HepG2 (cell line): ENCODE data around the gene CAMK2D. TPM values are rescaled to one million over a fixed set of nuclear protein-coding genes. Genes with fewer than 3 reads are reported as not detected.

Source experiments
- ATRX ChIP-seq: sonication (generic); formaldehyde crosslinking; IDR thresholded peaks from 2 replicates; pipeline ENCODE4 v1.4.0; 2020; ENCODE audit warnings: missing genetic modification reagents, borderline replicate concordance
- DPF2 ChIP-seq: sonication (generic); formaldehyde crosslinking; IDR thresholded peaks from 2 replicates; pipeline ENCODE4 v1.4.0; 2020; ENCODE audit warnings: mild to moderate bottlenecking, low read depth, missing genetic modification reagents, borderline replicate concordance
- ELF1 ChIP-seq: sonication (generic); formaldehyde crosslinking; IDR thresholded peaks from 2 replicates; pipeline ENCODE4 v1.4.0; 2020; ENCODE audit warnings: missing genetic modification reagents
- EP300 ChIP-seq, 3 experiments: sonication (generic) in 1 of 3; formaldehyde crosslinking in 1 of 3; IDR thresholded peaks; 2 replicates each; pipeline versions ENCODE4 v1.5.1 to v1.6.1; 2011 to 2020; ENCODE audit warnings: low read depth in 2 of 3, low read length in 2 of 3, borderline replicate concordance in 1 of 3, improper control_type of control experiment in 1 of 3, mild to moderate bottlenecking in 1 of 3, missing genetic modification reagents in 1 of 3, moderate library complexity in 1 of 3
- ERF ChIP-seq: IDR thresholded peaks from 2 replicates; pipeline ENCODE4 v1.6.1; 2018; ENCODE audit warnings: missing biosample characterization, missing genetic modification reagents
- GABPA ChIP-seq, 2 experiments: IDR thresholded peaks; 2 replicates each; pipeline ENCODE4 v1.6.1; 2011 to 2016; ENCODE audit warnings: low read depth in 2 of 2, low read length in 1 of 2, missing biosample characterization in 1 of 2, missing genetic modification characterization in 1 of 2
- TRIM22 ChIP-seq: fragments of 450-650 bp; IDR thresholded peaks from 2 replicates; pipeline ENCODE4 v1.6.1; 2017
- ZKSCAN5 ChIP-seq: sonication (generic); formaldehyde crosslinking; IDR thresholded peaks from 2 replicates; pipeline ENCODE4 v1.5.1; 2020; ENCODE audit warnings: mild to moderate bottlenecking, missing genetic modification reagents
- ZNF232 ChIP-seq: sonication (generic); formaldehyde crosslinking; IDR thresholded peaks from 2 replicates; pipeline ENCODE4 v1.4.0; 2020; ENCODE audit warnings: missing genetic modification reagents, borderline replicate concordance
- ZNF317 ChIP-seq: sonication (generic); formaldehyde crosslinking; IDR thresholded peaks from 2 replicates; pipeline ENCODE4 v1.5.0; 2020; ENCODE audit warnings: mild to moderate bottlenecking, missing genetic modification reagents
- ZNF367 ChIP-seq: sonication (generic); formaldehyde crosslinking; IDR thresholded peaks from 2 replicates; pipeline ENCODE4 v1.4.0; 2020; ENCODE audit warnings: missing genetic modification reagents, borderline replicate concordance
- ZNF615 ChIP-seq: sonication (generic); formaldehyde crosslinking; IDR thresholded peaks from 2 replicates; pipeline ENCODE4 v1.5.0; 2020; ENCODE audit warnings: mild to moderate bottlenecking, missing genetic modification reagents, borderline replicate concordance
- ZNF616 ChIP-seq: sonication (generic); formaldehyde crosslinking; IDR thresholded peaks from 2 replicates; pipeline ENCODE4 v1.5.0; 2020; ENCODE audit warnings: low read depth, mild to moderate bottlenecking, missing genetic modification reagents
- ZNF878 ChIP-seq: sonication (generic); formaldehyde crosslinking; IDR thresholded peaks from 2 replicates; pipeline ENCODE4 v1.8.1; 2023; ENCODE audit warnings: mild to moderate bottlenecking, missing genetic modification reagents, moderate library complexity
- polyA plus RNA-seq, 8 experiments: library from polyadenylated mRNA; depleted of rRNA in 3 of 8; stranded (reverse) in 7 of 8; unstranded in 1 of 8; fragments of >200 nt; fragmentation: Illumina TruSeq in 4 of 8; extraction: Trizol in 4 of 8; gene quantifications; 2 replicates each; pipeline versions ENCODE4 v1.2.1 to v1.2.3, GENCODE V29; 2011 to 2016; ENCODE audit warnings: low read depth in 4 of 8, missing spikeins in 1 of 8, mixed read lengths in 1 of 8; ENCODE audit not compliant: insufficient read depth in 1 of 8
- total RNA-seq, 5 experiments: library from RNA; depleted of rRNA; stranded (reverse); fragments of >200 nt; fragmentation: Illumina TruSeq; extraction: Trizol; gene quantifications; 2 replicates each; pipeline ENCODE4 v1.2.3, GENCODE V29; 2016; ENCODE audit warnings: low read depth in 1 of 5
- TF ChIP-seq, protein P1 (sequence below): sonication (generic); formaldehyde crosslinking; IDR thresholded peaks from 2 replicates; pipeline ENCODE4 v1.5.0; 2020; ENCODE audit warnings: mild to moderate bottlenecking, missing genetic modification reagents, borderline replicate concordance

CAMK2D gene
- total and polyA plus RNA-seq, 2 of the 13 experiments (the other 11 are each of a cell fraction or from before 2014, with no cell fraction given): 18.0 to 65.4 TPM

DNA sequence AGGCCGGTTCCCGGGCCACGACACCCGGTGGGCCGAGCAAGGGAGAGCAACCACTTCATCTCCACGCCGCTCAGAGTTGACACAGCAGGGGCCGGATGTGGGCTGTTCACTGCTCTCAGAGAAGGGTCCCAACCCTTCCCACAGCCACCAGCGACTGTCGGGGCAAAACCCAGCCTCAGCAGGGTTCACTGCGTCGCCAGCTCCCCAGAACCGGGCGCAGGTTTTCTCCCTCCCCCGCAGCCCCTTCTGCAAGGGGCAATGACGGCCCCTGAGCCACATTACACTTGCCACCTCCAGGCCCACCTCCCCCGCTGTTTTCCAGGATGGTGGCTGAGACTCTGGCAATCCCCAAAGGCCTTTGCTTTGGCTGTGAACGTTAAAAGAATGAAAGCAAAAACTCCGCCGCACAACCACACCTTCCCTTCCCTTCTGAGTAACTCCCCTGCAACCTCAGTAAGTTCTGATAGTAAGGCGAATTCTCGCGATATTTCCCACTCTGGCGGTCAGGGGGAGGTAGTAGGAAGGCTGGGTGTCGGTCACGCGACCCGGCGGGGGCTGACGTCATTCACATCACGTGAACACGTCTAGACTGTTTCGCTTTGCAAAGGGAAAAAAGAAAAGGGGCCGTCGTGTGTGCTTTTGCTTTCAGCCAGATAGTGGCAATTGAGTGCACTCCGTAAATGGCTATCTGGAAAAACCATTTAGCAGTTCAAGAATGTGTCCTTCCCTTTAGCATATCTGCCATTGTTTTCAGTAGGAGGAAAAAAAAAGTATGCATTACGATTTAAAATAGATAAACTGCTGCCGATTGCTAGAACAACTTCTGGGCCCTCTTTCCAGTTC lies 869 bp upstream of the CAMK2D start (continued):
- TF ChIP-seq DPF2 (peak; percentile 60; the same call in 1 of the 2 replicates), GABPA (IDR thresholded peaks at IDR 0.05; ENCODE audit: low read depth, low read length) (no peak), GABPA (CRISPR knock-in tag; IDR thresholded peaks at IDR 0.05; ENCODE audit: low read depth) (peak; percentile 20; the same call in 1 of the 2 replicates), ZKSCAN5 (CRISPR knock-in tag) (no peak), ZNF878 (peak; percentile 71; the same call in 1 of the 2 replicates), ZNF317 (CRISPR knock-in tag) (peak; percentile 83), ATRX (no peak), ZNF367 (0 out of 2 replicates have a peak, but pooled peaks have one; percentile 39), ZNF232 (CRISPR knock-in tag) (no peak), TRIM22 (no peak), ELF1 (CRISPR knock-in tag) (peak; percentile 70), ZNF615 (0 out of 2 replicates have a peak, but pooled peaks have one; percentile 67), EP300 (IDR thresholded peaks at IDR 0.05; ENCODE audit: low read depth in 2 of 2, low read length in 2 of 2) (no peak), EP300 (CRISPR knock-in tag; IDR thresholded peaks at IDR 0.05; ENCODE audit: borderline replicate concordance) (no peak), ERF (peak; percentile 47; the same call in 1 of the 2 replicates), ZNF616 (CRISPR knock-in tag) (no peak)
- TF ChIP-seq, protein P1, sequence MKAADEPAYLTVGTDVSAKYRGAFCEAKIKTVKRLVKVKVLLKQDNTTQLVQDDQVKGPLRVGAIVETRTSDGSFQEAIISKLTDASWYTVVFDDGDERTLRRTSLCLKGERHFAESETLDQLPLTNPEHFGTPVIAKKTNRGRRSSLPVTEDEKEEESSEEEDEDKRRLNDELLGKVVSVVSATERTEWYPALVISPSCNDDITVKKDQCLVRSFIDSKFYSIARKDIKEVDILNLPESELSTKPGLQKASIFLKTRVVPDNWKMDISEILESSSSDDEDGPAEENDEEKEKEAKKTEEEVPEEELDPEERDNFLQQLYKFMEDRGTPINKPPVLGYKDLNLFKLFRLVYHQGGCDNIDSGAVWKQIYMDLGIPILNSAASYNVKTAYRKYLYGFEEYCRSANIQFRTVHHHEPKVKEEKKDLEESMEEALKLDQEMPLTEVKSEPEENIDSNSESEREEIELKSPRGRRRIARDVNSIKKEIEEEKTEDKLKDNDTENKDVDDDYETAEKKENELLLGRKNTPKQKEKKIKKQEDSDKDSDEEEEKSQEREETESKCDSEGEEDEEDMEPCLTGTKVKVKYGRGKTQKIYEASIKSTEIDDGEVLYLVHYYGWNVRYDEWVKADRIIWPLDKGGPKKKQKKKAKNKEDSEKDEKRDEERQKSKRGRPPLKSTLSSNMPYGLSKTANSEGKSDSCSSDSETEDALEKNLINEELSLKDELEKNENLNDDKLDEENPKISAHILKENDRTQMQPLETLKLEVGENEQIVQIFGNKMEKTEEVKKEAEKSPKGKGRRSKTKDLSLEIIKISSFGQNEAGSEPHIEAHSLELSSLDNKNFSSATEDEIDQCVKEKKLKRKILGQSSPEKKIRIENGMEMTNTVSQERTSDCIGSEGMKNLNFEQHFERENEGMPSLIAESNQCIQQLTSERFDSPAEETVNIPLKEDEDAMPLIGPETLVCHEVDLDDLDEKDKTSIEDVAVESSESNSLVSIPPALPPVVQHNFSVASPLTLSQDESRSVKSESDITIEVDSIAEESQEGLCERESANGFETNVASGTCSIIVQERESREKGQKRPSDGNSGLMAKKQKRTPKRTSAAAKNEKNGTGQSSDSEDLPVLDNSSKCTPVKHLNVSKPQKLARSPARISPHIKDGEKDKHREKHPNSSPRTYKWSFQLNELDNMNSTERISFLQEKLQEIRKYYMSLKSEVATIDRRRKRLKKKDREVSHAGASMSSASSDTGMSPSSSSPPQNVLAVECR: peak; percentile 40; the same call in 1 of the 2 replicates
